GM03348 (cell line): Measurements from ENCODE around the gene RGPD3.
"Not testable (repeated sequence)": the region's sequence is repeated elsewhere in the genome, so short reads cannot be mapped to it uniquely, and the experiment has no call there.

ENCODE experiments used
- DNase-seq: peaks from one replicate; pipeline ENCODE4 v3.0.0; 2012; ENCODE audit warnings: low spot score

RGPD3 gene

GRCh38 chr2:106479563-106479962 lies 11.3 kb upstream of the RGPD3 start:
- DNase-seq: not testable (repeated sequence)

- not testable (repeated sequence) for DNase-seq
These were observed 9.4 kb upstream of the RGPD3 start for GRCh38 chr2:106477647-106478046.

GRCh38 chr2:106470658-106471057 lies 2.4 kb upstream of the RGPD3 start:
- not testable (repeated sequence) for DNase-seq

GRCh38 chr2:106467516-106467915 lies 697 bp downstream of the RGPD3 start:
- not testable (repeated sequence) for DNase-seq

GRCh38 chr2:106461882-106462281 lies 6.3 kb downstream of the RGPD3 start:
- DNase-seq: not testable (repeated sequence)

GRCh38 chr2:106390680-106391079 lies 77.5 kb downstream of the RGPD3 start:
- DNase-seq: not testable (repeated sequence)

DNA sequence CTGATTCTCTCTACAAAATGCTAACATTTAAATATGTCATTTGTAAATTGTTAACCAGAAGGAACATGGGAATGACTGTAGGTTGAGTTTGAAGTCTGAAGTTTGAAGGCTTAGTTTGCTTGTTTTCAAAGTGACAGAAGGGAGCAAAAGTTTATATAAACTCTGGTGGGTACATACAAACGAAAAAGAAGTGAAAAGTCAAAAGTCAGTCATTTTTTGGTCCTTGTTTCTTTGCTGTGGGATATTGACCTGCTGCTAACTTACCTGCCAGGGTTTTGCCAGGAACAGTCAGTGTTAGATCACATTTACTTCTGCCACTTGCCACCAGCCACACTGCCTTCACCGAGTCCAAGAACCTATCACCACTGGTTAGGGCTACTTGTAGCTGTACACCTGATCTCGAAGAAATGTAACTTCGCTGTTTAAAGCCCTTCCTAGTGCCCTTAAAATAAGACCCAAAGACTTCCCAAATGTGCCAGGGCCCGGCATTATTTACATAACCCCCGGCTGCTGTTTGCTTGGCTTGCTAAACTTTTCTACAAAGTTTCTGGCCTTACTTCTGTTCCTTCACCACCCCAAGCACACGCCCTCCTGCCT lies 79.3 kb downstream of the RGPD3 start:
- DNase-seq: not testable (repeated sequence)

DNA sequence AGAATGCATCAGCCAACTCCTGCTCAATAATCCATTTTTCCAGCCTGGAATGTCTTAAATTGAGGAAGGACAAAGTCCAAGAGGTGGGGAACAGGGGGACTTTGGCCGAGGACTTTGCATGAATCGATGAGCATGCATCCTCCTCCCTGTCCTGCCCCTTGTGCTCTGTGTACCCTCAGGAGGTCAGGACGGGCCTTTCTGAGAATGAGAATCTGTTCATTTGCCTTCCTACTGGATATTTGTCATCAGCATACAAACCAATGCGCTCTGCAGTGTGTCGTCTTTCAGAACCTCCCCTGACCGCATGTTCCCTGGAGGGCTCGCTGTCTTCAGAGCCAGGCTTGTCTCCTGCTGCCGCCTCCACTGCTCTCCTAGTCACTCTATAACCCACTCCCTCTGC lies 83.7 kb downstream of the RGPD3 start:
- not testable (repeated sequence) for DNase-seq

DNA sequence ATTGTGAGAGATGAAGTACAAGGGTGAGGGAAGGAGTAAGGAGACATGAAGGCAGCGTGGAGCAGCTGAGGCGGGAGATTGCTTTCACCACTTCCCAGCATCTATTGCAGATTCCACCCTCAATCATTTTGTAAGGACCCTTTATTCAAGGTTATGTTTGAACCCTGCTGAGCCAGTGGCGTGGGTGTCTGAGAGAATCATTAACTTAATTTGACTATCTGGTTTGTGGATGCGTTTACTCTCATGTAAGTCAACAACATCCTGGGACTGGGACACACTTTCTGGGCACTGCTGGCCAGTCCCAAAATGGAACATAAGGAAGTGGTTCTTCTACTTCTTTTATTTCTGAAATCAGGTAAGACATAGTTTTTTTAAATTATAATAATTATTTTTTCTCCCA lies 86.3 kb downstream of the RGPD3 start:
- DNase-seq: not testable (repeated sequence)

DNA sequence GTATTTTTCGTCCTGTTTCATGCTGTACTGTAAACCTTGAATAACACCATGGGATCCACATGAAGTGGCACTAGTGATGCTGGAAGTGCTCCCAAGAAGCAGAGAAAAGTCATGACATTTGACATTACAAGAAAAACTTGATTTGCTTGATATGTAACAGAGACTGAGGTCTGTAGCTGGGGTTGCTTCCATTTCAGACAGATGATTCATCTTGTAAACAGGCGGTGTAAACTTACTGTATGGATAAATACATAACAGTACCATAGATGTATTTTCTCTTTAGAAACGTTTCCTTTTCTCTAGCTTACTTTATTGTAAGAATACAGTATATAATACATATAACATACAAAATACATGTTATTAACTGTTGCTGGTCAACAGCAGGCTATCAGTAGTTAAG lies 88.6 kb downstream of the RGPD3 start:
- not testable (repeated sequence) for DNase-seq

- not testable (repeated sequence) for DNase-seq
These were observed 99.0 kb downstream of the RGPD3 start for GRCh38 chr2:106369182-106369581.

DNA sequence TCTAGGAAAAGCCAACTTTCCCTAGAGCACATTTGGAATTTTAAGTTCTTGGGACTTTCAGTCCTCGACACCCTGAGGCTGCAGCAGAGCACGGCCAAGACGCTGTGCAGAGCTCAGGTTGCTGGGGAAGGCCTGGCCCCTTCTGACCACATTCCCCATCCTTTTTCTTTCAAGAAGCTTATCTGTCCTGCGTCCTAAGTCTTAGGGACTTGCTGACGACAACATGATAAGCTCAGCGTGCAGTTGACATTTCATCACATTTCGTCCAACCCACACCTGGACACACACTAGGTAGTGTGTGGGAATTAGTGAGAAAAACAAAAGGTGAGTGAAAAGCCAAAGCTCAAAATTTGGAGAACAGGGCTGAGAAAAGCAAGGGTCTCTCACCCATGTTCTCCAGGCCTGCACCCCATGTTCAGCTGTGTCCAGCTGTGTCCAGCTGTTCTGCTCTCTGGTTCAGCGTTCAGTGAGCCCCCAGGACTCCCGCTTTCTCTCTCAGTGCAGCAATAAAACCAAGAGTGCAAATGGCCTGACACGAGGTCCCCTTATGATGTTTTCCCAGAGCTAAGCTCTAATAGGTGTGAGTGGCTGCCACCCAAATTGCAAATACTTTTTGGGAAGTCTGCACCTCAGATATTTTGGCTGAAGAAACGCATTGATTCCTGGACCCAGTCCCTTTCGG lies 101.9 kb downstream of the RGPD3 start:
- DNase-seq: no peak

DNA sequence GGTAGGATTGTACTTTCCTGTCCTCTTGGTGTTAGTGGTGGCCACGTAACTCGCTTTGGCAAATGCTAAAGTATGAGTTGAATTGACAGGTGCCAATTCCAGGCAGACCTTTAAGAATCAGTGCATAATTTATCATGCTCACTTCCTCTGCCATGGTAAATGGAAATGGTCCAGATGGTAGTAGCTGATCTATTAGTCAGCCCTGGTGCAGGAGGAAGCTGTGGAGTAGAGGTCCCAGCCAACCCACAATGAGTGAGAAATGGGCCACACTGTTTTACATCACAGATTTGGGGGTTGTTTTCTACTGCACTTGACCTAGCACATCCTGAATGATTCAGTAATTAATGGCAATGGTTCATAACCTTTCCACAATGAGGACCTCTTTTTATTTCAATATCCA lies 104.4 kb downstream of the RGPD3 start:
- no peak for DNase-seq

- no peak for DNase-seq
These were observed 105.4 kb downstream of the RGPD3 start for GRCh38 chr2:106362789-106363188.

GRCh38 chr2:106359512-106359911 lies 108.7 kb downstream of the RGPD3 start:
- DNase-seq: no peak

DNA sequence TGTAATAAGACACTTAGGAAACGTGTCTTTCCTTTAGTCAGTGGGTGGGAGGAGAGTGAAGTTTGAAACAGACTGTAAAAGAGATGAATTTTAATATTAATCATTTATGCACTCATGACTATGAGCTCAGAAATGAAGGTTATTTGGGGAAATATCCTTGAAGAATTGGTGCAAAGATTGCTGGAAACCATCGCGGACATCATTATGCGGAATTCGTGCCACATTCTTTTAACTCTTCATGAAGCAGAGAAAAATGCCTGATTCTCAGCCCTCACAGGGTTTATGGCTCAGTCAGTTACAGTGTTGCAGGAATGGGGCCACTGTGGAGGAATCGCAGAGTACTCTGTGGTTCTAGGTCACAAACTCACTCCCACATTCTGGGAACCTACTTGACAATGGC lies 109.7 kb downstream of the RGPD3 start:
- DNase-seq: no peak

DNA sequence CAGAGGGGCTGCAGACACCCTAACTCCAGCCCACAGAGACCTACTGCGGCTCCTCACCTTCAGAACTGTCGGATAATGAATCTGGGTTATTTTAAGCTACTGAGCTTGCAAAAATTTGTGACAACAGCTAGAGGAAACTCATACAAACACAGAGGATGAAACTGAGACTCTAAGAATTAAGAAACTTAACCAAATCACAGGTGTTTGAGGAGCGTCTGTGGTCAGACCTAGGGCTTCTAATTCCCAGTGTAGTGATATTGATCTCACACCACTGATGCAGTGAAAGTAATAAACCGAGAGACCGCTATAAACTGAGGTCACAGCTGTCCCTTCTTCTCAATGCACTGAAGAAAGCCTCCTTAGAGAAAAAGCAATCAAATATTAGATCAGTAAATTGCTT lies 110.1 kb downstream of the RGPD3 start:
- no peak for DNase-seq

GRCh38 chr2:106356291-106356690 lies 111.9 kb downstream of the RGPD3 start:
- DNase-seq: no peak

GRCh38 chr2:106353676-106354075 lies 114.5 kb downstream of the RGPD3 start:
- no peak for DNase-seq

GRCh38 chr2:106350980-106351379 lies 117.2 kb downstream of the RGPD3 start:
- DNase-seq: no peak

DNA sequence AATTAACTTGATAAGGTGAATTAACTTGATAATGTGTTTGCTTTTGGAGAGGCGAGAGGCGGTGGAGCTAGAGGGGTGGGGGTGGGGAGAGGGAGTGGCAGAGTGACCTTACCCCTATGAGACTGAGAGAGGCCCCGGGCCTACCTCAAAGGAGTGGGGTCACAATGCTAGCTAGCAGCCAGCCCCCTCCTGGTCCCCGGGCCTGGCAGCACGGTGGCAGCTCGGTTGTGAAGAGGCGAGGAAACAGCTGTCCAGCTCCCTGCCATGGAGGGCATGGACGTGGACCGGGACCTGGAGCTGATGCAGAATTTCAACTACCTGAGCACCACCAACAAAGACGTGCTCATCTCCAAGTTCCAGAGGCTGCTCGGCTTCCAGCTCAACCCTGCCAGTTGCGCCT lies 123.9 kb downstream of the RGPD3 start:
- no peak for DNase-seq

GRCh38 chr2:106343274-106343673 lies 124.9 kb downstream of the RGPD3 start:
- DNase-seq: no peak

DNA sequence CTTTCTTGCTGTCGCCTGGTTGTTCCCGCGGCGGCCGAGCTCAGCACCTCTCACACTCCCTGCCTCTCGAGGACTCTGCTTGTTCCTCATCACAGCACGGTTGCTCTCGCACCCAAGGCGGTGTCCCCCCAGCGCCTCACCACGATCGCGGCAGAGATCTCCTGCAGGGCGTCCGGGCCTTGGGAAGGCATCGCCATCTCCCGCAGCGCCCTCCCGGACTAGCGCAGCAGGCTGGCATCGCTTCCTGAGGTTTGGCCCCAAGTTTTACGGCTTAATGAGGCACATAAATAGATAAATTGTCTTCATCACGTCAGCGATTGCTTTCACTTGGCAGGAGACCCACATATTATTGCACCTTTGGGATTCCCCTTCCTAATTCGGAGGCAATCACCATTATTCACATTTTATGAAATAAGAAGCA lies 125.4 kb downstream of the RGPD3 start:
- DNase-seq: no peak

DNA sequence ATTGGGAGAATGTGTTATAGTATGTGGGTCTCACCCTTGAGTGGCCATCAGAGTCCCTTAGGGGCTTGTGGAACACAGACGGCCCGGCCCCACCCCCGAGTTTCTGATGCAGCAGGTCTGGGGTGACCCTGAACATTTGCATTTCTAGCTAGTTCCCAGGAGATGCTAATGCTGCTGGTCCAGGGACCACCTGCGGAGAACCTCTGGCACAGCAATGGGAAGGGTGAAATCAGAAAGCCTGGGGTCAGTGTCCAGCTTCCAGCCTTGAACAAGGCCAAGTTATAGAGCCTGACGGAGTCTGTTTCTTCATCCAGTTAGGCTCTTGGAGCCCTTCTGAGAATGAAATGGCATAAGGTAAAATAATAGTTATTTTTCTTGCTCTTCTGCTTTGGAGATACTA lies 126.5 kb downstream of the RGPD3 start:
- no peak for DNase-seq
